ENCODE results near the gene EFCAB12. TPM values are rescaled to one million over a fixed set of nuclear protein-coding genes. Genes with fewer than 3 reads are reported as not detected.
"Not testable (repeated sequence)": the region's sequence is repeated elsewhere in the genome, so short reads cannot be mapped to it uniquely, and the experiment has no call there.

The EFCAB12 gene
- total RNA-seq, 4 donors from 2014 or later, result not detected

DNA sequence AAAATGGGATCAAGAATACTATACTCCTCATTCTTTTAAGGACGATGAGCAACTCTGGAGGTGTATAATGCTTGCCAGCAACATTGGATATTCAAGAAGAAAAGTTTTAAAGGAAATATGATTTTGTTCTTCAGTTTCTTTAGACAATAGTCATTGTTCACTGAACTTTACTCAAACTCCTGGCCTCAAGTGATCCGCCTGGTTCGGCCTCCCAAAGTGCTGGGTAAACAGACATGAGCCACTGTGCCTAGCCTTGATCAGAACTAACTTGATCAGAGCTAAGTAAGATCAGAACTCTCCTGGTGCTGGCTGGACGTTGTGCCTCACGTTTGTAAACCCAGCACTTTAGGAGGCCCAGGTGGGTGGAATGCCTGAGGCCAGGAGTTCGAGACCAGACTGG lies 12.6 kb downstream of the EFCAB12 start:
- H3K36me3 ChIP-seq, result no peaks in the 10 kb centered on the region
- no peak for TF ChIP-seq POLR2A (IDR thresholded peaks at IDR 0.05)
- TF ChIP-seq, protein P1, sequence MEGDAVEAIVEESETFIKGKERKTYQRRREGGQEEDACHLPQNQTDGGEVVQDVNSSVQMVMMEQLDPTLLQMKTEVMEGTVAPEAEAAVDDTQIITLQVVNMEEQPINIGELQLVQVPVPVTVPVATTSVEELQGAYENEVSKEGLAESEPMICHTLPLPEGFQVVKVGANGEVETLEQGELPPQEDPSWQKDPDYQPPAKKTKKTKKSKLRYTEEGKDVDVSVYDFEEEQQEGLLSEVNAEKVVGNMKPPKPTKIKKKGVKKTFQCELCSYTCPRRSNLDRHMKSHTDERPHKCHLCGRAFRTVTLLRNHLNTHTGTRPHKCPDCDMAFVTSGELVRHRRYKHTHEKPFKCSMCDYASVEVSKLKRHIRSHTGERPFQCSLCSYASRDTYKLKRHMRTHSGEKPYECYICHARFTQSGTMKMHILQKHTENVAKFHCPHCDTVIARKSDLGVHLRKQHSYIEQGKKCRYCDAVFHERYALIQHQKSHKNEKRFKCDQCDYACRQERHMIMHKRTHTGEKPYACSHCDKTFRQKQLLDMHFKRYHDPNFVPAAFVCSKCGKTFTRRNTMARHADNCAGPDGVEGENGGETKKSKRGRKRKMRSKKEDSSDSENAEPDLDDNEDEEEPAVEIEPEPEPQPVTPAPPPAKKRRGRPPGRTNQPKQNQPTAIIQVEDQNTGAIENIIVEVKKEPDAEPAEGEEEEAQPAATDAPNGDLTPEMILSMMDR (IDR thresholded peaks at IDR 0.05 in 4 of 5, conservative IDR thresholded peaks at IDR 0.05 in 1 of 5), result no peak
- in situ Hi-C loops (cut with MboI; ENCODE audit: low sequenced_read_pairs in 4 of 4), result no loop called here

DNA sequence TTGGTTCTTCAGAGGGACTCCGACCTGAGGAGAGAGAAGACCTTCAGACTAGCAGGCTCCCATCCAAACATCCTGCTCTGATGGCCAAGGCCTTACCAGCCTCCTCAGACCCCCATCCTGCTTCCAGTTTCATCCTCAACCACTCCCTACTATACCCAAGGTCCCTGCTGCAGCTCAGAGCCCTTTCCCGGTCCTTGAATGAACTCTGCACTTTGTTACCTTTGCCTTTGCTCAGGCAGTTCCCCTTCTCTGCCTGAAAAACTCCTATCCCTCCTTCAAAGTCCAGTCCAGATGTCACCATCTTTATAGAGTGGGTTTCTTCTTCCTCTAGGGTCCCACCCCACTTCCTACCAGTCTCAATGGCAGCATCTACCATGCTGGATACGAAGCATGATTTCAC lies 13.1 kb downstream of the EFCAB12 start:
- no peak overlapping the region for H3K4me3 ChIP-seq
- TF ChIP-seq POLR2A (IDR thresholded peaks at IDR 0.05), result no peak
- H3K27ac ChIP-seq, result no peak overlapping the region
- no peaks in the 10 kb centered on the region for H3K4me1 ChIP-seq
- no peaks in the 10 kb centered on the region for H3K36me3 ChIP-seq
- in situ Hi-C loops (cut with MboI; ENCODE audit: low sequenced_read_pairs in 4 of 4), result no loop called here
- DNase-seq, result no peak
- H3K9me3 ChIP-seq, result no peaks in the 10 kb centered on the region
- intact Hi-C loops (cut with DNase I; ENCODE audit: low total_unique reads), result no loop called here
- H3K27me3 ChIP-seq, result no peaks in the 10 kb centered on the region
- ATAC-seq, result no peak

More for the DNA sequence above, 12.6 kb downstream of the EFCAB12 start:
- DNase-seq (no peak), ATAC-seq (no peak)
- Histone ChIP-seq H3K4me3 (no peak overlapping the region), H3K9me3 (no peaks in the 10 kb centered on the region), H3K27me3 (no peaks in the 10 kb centered on the region), H3K4me1 (no peaks in the 10 kb centered on the region), H3K27ac (no peak overlapping the region)
- intact Hi-C loops (cut with DNase I; ENCODE audit: low total_unique reads), result no loop called here

DNA sequence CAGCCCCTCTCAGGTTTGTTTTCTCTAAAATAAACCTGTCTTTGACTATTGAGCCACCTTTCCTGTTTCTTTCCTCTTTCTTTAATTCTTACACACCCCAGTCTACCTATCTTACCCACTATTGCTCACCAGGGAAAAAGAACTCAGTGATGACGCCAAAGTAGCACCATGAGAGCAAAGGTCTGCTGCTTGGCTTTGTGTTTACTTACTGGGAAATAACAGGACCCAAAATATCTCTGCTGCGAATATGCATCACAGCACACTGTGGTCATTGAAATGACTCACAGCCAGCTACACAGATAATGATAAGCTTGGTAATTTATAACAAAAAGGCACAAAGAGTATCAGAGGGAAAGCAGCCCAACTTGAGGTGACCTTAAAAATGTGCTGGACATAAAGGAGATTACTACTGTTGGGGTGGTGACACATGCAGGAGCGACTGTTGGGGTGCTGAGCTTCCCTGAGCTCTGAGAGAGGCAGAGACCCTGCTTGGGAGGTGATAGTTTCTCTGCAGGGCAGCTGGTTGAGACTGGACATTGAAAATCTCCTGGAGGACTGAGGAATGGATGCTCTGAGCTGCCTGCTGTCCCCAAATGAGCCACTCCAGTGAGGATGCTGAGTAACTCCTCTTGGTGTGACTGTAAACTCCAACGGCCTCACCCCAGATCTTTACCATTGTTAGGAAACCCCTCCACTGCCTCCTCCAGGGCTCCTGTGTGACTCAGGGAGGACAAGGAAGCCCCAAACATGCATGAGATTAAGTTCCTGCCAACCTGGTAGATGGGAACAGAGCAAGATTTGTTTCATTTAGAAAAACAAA lies 14.5 kb downstream of the EFCAB12 start:
- ATAC-seq (no peak), DNase-seq (no peak)
- Histone ChIP-seq H3K27ac (no peak overlapping the region), H3K27me3 (no peaks in the 10 kb centered on the region), H3K4me1 (no peaks in the 10 kb centered on the region), H3K9me3 (no peaks in the 10 kb centered on the region), H3K4me3 (no peak overlapping the region), H3K36me3 (no peaks in the 10 kb centered on the region)
- intact Hi-C loops (cut with DNase I; ENCODE audit: low total_unique reads) (no loop called here), in situ Hi-C loops (cut with MboI; ENCODE audit: low sequenced_read_pairs in 4 of 4) (no loop called here)
- TF ChIP-seq POLR2A (IDR thresholded peaks at IDR 0.05), result no peak
- TF ChIP-seq, protein P1 (IDR thresholded peaks at IDR 0.05 in 4 of 5, conservative IDR thresholded peaks at IDR 0.05 in 1 of 5), result no peak

DNA sequence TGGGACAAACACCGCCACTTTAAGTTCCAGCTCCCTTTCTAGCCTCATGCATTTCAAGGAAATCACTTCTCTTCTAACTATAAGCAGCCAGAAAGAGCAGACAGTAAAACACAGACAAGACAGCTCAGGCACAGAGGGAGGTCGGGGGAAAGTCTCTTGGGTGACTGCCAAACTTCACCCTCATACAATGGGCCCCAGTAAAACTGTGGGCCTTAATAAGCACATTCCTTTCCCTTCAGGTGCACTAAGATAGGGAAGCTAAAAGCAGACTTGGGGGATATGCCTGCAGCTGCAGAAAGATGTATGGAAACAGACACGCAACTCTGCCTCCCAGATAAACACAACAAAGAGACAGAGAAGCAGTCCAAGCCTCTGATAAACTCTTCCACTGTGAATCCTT lies 15.2 kb downstream of the EFCAB12 start:
- DNase-seq; H3K27me3 ChIP-seq; H3K36me3 ChIP-seq; H3K27ac ChIP-seq; intact Hi-C loops (cut with DNase I; ENCODE audit: low total_unique reads); H3K4me3 ChIP-seq; ATAC-seq; H3K9me3 ChIP-seq; H3K4me1 ChIP-seq; in situ Hi-C loops (cut with MboI; ENCODE audit: low sequenced_read_pairs in 4 of 4): not testable (repeated sequence)

DNA sequence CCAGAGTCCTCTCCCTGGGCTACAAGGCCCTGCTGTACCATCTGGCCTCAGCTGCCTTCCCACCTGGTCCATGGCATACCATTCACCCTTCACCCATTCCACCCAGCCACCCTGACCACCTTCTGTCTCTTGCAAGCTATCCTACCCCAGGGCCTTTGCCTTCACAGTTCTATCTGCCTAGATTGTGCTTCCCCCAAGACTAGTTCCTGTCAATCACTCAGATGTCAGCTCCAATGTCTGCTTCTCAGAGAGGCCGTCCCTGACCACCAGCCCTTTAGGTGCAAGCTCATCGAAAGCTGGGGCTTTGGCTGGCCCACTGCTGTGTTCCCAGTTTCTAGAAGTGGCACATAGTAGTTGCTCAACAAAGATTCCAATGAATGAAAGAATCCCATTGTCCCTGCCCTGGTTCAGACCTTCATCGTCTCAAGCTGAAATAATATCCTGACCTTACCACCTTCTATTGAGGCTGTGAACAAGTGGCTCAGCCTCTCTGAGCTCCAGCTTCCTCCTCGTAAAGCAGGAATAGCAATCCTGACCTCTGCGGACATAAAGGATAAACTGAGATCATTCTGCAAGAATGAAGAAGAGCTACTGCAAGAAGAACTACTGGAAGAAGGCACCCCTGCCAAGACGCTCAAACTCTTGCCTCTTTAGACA lies 15.8 kb downstream of the EFCAB12 start:
- Histone ChIP-seq H3K36me3 (no peaks in the 10 kb centered on the region), H3K4me1 (no peaks in the 10 kb centered on the region), H3K27me3 (no peaks in the 10 kb centered on the region), H3K9me3 (no peaks in the 10 kb centered on the region), H3K27ac (no peak overlapping the region), H3K4me3 (no peak overlapping the region)
- in situ Hi-C loops (cut with MboI; ENCODE audit: low sequenced_read_pairs in 4 of 4) (no loop called here), intact Hi-C loops (cut with DNase I; ENCODE audit: low total_unique reads) (no loop called here)
- DNase-seq, result no peak
- ATAC-seq, result no peak
- TF ChIP-seq, protein P1 (IDR thresholded peaks at IDR 0.05 in 4 of 5, conservative IDR thresholded peaks at IDR 0.05 in 1 of 5), result no peak
- TF ChIP-seq POLR2A (IDR thresholded peaks at IDR 0.05), result no peak

Measured in gastrocnemius medialis (tissue), 4 donors.